MM.1S (cell line): ENCODE results near the gene HBQ1.
"Not testable (repeated sequence)": the region's sequence is repeated elsewhere in the genome, so short reads cannot be mapped to it uniquely, and the experiment has no call there.

Source experiments
- DNase-seq: peaks from one replicate; pipeline ENCODE4 v3.0.0-alpha.2; 2015
- H2AFZ ChIP-seq: fragments of 300-600 bp; sonication (generic); 2 replicates; pipeline ENCODE4 v1.6.0; 2016; ENCODE audit warnings: antibody characterized with exemption, low read length
- H3F3A ChIP-seq: fragments of 300-600 bp; sonication (generic); 2 replicates; pipeline ENCODE4 v1.6.1; 2016; ENCODE audit warnings: mild to moderate bottlenecking, antibody characterized with exemption, low read length, moderate library complexity, mixed read lengths; ENCODE audit not compliant: insufficient read depth
- H3K27ac ChIP-seq: fragments of 300-600 bp; sonication (generic); 2 replicates; pipeline ENCODE4 v1.5.1; 2016; ENCODE audit warnings: mild to moderate bottlenecking, low read length
- H3K27me3 ChIP-seq: fragments of 300-600 bp; sonication (generic); replicated peaks from 2 replicates; pipeline ENCODE4 v1.6.0; 2016; ENCODE audit warnings: low read length; ENCODE audit not compliant: insufficient read depth
- H3K36me3 ChIP-seq: fragments of 300-600 bp; sonication (generic); replicated peaks from 2 replicates; pipeline ENCODE4 v1.6.1; 2016; ENCODE audit warnings: mild to moderate bottlenecking, low read length, mixed read lengths; ENCODE audit not compliant: insufficient read depth
- H3K4me1 ChIP-seq: fragments of 300-600 bp; sonication (generic); 2 replicates; pipeline ENCODE4 v1.6.1; 2016; ENCODE audit warnings: low read length, mixed read lengths
- H3K4me2 ChIP-seq: fragments of 300-600 bp; sonication (generic); 2 replicates; pipeline ENCODE4 v1.6.0; 2016; ENCODE audit warnings: low read depth, low read length
- H3K4me3 ChIP-seq: fragments of 300-600 bp; sonication (generic); 2 replicates; pipeline ENCODE4 v1.5.1; 2016; ENCODE audit warnings: low read length, mixed read lengths
- H3K79me2 ChIP-seq: fragments of 300-600 bp; sonication (generic); 2 replicates; pipeline ENCODE4 v1.6.1; 2016; ENCODE audit warnings: mixed run types, low read length, mixed read lengths
- H3K9ac ChIP-seq: fragments of 300-600 bp; sonication (generic); 2 replicates; pipeline ENCODE4 v1.6.1; 2016; ENCODE audit warnings: low read length, mixed read lengths
- H3K9me2 ChIP-seq: fragments of 300-600 bp; sonication (generic); replicated peaks from 2 replicates; pipeline ENCODE4 v1.6.1; 2016; ENCODE audit warnings: mild to moderate bottlenecking, low read length, mixed read lengths; ENCODE audit not compliant: insufficient read depth
- H3K9me3 ChIP-seq: fragments of 300-600 bp; sonication (generic); replicated peaks from 2 replicates; pipeline ENCODE4 v1.6.1; 2016; ENCODE audit warnings: mild to moderate bottlenecking, low read length, mixed read lengths; ENCODE audit not compliant: insufficient read depth
- H4K20me1 ChIP-seq: fragments of 300-600 bp; sonication (generic); 2 replicates; pipeline ENCODE4 v1.6.1; 2016; ENCODE audit warnings: mild to moderate bottlenecking, low read length, moderate library complexity, mixed read lengths; ENCODE audit not compliant: insufficient read depth
- EZH2 ChIP-seq: fragments of 300-600 bp; sonication (generic); optimal IDR thresholded peaks from 2 replicates; pipeline ENCODE3; 2017; ENCODE audit warnings: low read depth, mild to moderate bottlenecking, antibody characterized with exemption, low read length, mixed read lengths
- EZH2phosphoT487 ChIP-seq: fragments of 300-600 bp; sonication (generic); IDR thresholded peaks from 2 replicates; pipeline ENCODE4 v1.6.1; 2018; ENCODE audit warnings: antibody characterized with exemption, low read length
- TF ChIP-seq, protein P1 (sequence below): fragments of 300-600 bp; sonication (generic); IDR thresholded peaks from 2 replicates; pipeline ENCODE4 v1.5.1; 2016; ENCODE audit warnings: antibody characterized with exemption, low read length, mixed read lengths

The HBQ1 gene

DNA sequence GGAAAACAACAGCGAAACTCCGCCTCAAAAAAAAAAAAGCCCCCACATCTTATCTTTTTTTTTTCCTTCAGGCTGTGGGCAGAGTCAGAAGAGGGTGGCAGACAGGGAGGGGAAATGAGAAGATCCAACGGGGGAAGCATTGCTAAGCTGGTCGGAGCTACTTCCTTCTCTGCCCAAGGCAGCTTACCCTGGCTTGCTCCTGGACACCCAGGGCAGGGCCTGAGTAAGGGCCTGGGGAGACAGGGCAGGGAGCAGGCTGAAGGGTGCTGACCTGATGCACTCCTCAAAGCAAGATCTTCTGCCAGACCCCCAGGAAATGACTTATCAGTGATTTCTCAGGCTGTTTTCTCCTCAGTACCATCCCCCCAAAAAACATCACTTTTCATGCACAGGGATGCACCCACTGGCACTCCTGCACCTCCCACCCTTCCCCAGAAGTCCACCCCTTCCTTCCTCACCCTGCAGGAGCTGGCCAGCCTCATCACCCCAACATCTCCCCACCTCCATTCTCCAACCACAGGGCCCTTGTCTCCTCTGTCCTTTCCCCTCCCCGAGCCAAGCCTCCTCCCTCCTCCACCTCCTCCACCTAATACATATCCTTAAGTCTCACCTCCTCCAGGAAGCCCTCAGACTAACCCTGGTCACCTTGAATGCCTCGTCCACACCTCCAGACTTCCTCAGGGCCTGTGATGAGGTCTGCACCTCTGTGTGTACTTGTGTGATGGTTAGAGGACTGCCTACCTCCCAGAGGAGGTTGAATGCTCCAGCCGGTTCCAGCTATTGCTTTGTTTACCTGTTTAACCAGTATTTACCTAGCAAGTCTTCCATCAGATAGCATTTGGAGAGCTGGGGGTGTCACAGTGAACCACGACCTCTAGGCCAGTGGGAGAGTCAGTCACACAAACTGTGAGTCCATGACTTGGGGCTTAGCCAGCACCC is 5.0 kb upstream of the HBQ1 start:
- no peak overlapping the region for H3K4me2 ChIP-seq
- H4K20me1 ChIP-seq, result no peaks in the 10 kb centered on the region
- H3F3A ChIP-seq, result no peaks in the 10 kb centered on the region
- no peaks in the 10 kb centered on the region for H3K9me3 ChIP-seq
- H3K9me2 ChIP-seq, result no peaks in the 10 kb centered on the region
- H3K27me3 ChIP-seq, result peaks cover 37% of the 10 kb centered on the region
- no peaks in the 10 kb centered on the region for H3K79me2 ChIP-seq
- no peaks in the 10 kb centered on the region for H3K36me3 ChIP-seq
- TF ChIP-seq EZH2 (no peak), EZH2phosphoT487 (no peak)
- TF ChIP-seq, protein P1, sequence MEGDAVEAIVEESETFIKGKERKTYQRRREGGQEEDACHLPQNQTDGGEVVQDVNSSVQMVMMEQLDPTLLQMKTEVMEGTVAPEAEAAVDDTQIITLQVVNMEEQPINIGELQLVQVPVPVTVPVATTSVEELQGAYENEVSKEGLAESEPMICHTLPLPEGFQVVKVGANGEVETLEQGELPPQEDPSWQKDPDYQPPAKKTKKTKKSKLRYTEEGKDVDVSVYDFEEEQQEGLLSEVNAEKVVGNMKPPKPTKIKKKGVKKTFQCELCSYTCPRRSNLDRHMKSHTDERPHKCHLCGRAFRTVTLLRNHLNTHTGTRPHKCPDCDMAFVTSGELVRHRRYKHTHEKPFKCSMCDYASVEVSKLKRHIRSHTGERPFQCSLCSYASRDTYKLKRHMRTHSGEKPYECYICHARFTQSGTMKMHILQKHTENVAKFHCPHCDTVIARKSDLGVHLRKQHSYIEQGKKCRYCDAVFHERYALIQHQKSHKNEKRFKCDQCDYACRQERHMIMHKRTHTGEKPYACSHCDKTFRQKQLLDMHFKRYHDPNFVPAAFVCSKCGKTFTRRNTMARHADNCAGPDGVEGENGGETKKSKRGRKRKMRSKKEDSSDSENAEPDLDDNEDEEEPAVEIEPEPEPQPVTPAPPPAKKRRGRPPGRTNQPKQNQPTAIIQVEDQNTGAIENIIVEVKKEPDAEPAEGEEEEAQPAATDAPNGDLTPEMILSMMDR, result no peak
- no peaks in the 10 kb centered on the region for H3K4me1 ChIP-seq
- no peak overlapping the region for H3K27ac ChIP-seq
- H2AFZ ChIP-seq, result no peak overlapping the region
- DNase-seq, result no peak
- H3K4me3 ChIP-seq, result no peak overlapping the region
- no peak overlapping the region for H3K9ac ChIP-seq

DNA sequence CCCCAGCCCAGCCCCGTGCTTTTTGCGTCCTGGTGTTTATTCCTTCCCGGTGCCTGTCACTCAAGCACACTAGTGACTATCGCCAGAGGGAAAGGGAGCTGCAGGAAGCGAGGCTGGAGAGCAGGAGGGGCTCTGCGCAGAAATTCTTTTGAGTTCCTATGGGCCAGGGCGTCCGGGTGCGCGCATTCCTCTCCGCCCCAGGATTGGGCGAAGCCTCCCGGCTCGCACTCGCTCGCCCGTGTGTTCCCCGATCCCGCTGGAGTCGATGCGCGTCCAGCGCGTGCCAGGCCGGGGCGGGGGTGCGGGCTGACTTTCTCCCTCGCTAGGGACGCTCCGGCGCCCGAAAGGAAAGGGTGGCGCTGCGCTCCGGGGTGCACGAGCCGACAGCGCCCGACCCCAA is 4.3 kb upstream of the HBQ1 start:
- H3K4me2 ChIP-seq, H3F3A ChIP-seq, H3K9me2 ChIP-seq, H3K36me3 ChIP-seq, H3K9me3 ChIP-seq, H3K27ac ChIP-seq, H2AFZ ChIP-seq, H3K79me2 ChIP-seq, H3K4me3 ChIP-seq, H4K20me1 ChIP-seq, DNase-seq, H3K4me1 ChIP-seq, H3K9ac ChIP-seq: not testable (repeated sequence)
- H3K27me3 ChIP-seq, result peaks cover 35% of the 10 kb centered on the region

DNA sequence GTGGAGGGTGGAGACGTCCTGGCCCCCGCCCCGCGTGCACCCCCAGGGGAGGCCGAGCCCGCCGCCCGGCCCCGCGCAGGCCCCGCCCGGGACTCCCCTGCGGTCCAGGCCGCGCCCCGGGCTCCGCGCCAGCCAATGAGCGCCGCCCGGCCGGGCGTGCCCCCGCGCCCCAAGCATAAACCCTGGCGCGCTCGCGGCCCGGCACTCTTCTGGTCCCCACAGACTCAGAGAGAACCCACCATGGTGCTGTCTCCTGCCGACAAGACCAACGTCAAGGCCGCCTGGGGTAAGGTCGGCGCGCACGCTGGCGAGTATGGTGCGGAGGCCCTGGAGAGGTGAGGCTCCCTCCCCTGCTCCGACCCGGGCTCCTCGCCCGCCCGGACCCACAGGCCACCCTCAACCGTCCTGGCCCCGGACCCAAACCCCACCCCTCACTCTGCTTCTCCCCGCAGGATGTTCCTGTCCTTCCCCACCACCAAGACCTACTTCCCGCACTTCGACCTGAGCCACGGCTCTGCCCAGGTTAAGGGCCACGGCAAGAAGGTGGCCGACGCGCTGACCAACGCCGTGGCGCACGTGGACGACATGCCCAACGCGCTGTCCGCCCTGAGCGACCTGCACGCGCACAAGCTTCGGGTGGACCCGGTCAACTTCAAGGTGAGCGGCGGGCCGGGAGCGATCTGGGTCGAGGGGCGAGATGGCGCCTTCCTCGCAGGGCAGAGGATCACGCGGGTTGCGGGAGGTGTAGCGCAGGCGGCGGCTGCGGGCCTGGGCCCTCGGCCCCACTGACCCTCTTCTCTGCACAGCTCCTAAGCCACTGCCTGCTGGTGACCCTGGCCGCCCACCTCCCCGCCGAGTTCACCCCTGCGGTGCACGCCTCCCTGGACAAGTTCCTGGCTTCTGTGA is 3.5 kb upstream of the HBQ1 start, which contains the start of gene HBA1:
Gene HBA1 (plus strand): TSS at position 204 of the 906 bp plus-strand sequence. CDS start 37 bp downstream, at position 241.
- not testable (repeated sequence) for H3F3A ChIP-seq, H3K9me3 ChIP-seq, H3K27ac ChIP-seq, H2AFZ ChIP-seq, H3K4me1 ChIP-seq, DNase-seq, H3K36me3 ChIP-seq, H3K9ac ChIP-seq, H3K4me3 ChIP-seq, H3K4me2 ChIP-seq, H4K20me1 ChIP-seq, H3K9me2 ChIP-seq, H3K79me2 ChIP-seq
- peaks cover 29% of the 10 kb centered on the region for H3K27me3 ChIP-seq

DNA sequence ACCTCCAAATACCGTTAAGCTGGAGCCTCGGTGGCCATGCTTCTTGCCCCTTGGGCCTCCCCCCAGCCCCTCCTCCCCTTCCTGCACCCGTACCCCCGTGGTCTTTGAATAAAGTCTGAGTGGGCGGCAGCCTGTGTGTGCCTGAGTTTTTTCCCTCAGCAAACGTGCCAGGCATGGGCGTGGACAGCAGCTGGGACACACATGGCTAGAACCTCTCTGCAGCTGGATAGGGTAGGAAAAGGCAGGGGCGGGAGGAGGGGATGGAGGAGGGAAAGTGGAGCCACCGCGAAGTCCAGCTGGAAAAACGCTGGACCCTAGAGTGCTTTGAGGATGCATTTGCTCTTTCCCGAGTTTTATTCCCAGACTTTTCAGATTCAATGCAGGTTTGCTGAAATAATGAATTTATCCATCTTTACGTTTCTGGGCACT is 2.9 kb upstream of the HBQ1 start:
- H2AFZ ChIP-seq, result no peak overlapping the region
- H4K20me1 ChIP-seq, result no peaks in the 10 kb centered on the region
- H3K9me3 ChIP-seq, result no peaks in the 10 kb centered on the region
- TF ChIP-seq EZH2phosphoT487 (no peak), EZH2 (no peak)
- TF ChIP-seq, protein P1, result no peak
- no peaks in the 10 kb centered on the region for H3K36me3 ChIP-seq
- H3K9ac ChIP-seq, result no peak overlapping the region
- H3K4me3 ChIP-seq, result no peak overlapping the region
- 0 out of 2 replicates have a peak, but pooled peaks cover 6% of the 10 kb centered on the region for H3K4me1 ChIP-seq
- H3F3A ChIP-seq, result no peaks in the 10 kb centered on the region
- DNase-seq, result no peak
- H3K27me3 ChIP-seq, result peaks cover 27% of the 10 kb centered on the region
- no peak overlapping the region for H3K27ac ChIP-seq
- no peak overlapping the region for H3K4me2 ChIP-seq
- H3K9me2 ChIP-seq, result no peaks in the 10 kb centered on the region
- no peaks in the 10 kb centered on the region for H3K79me2 ChIP-seq
